Measurements from ENCODE around the gene TEX22. TPM values are rescaled to one million over a fixed set of nuclear protein-coding genes. Genes with fewer than 3 reads are reported as not detected.

TEX22 gene
- total RNA-seq, 2 experiments from 2014 or later: 1.9 to 2.4 TPM

DNA sequence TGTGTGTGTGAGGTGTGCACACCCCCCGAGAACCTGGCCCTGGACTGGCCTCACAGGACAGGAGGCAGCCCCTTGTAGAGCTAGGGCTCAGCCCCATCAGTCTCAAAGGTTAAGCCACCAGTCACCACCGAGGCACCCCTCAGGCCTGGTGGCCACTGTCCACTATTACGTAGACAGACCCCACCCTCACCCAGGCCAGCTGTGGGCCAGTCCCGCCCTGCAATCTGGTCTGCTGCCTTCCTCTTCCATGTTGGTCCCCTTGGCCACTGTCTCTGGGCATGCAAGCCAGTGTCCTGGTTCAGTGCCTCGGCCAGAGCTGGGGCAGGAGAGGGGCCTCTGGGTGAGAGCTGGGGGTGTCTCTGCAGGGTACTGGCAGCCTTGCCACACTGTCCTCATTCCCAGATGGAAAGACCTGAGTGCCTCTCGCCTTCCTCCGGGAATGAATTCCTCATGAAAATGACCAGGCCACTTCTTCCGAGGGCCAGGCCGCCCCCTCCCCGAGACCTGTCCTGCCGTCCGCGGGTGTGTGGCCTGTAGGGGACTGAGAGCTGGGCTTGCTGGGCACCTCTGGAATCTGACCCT, 897 bp upstream of the TEX22 start:
- ChIA-PET CTCF (interaction anchor here (1.0 to 1.6 kb wide), 5 partner anchors 12 to 131 kb away, joined by 3 to 7 read pairs (median 4); no protein-coding TSS in a partner anchor), POLR2A (interaction anchor here (0.7 to 0.9 kb wide), 2 partner anchors 14 to 97 kb away, joined by 3 read pairs; no protein-coding TSS in a partner anchor)
- peak overlapping the region; percentile 86 for H3K27ac Mint-ChIP-seq
- H3K9me3 Mint-ChIP-seq (ENCODE audit: insufficient read depth): no peaks in the 10 kb centered on the region
- H3K36me3 Mint-ChIP-seq (ENCODE audit: low read depth): peaks cover 28% of the 10 kb centered on the region
- DNase-seq: no peak
- peaks cover 36% of the 10 kb centered on the region for H3K4me1 Mint-ChIP-seq (ENCODE audit: low read depth)
- no peaks in the 10 kb centered on the region for H3K27me3 Mint-ChIP-seq (ENCODE audit: low read depth)
- H3K4me3 Mint-ChIP-seq: peak overlapping the region; percentile 60
- ATAC-seq: no peak

GRCh38 chr14:105398726-105399465, 558 bp downstream of the TEX22 start:
- ATAC-seq (peak; percentile 69), DNase-seq (peak; percentile 55)
- Mint-ChIP-seq H3K27me3 (ENCODE audit: low read depth) (no peaks in the 10 kb centered on the region), H3K36me3 (ENCODE audit: low read depth) (peaks cover 30% of the 10 kb centered on the region), H3K4me3 (peak overlapping the region; percentile 95), H3K9me3 (ENCODE audit: insufficient read depth) (no peaks in the 10 kb centered on the region), H3K4me1 (ENCODE audit: low read depth) (peaks cover 41% of the 10 kb centered on the region), H3K27ac (peak overlapping the region; percentile 94)
- ChIA-PET CTCF (interaction anchor here (1.5 to 1.6 kb wide), 2 partner anchors 28 to 82 kb away, joined by 4 to 5 read pairs; no protein-coding TSS in a partner anchor), POLR2A (interaction anchor here (0.6 to 1.7 kb wide), 8 partner anchors 10 to 92 kb away, joined by 3 to 9 read pairs (median 4); partner anchors contain the start of gene TEDC1)

DNA sequence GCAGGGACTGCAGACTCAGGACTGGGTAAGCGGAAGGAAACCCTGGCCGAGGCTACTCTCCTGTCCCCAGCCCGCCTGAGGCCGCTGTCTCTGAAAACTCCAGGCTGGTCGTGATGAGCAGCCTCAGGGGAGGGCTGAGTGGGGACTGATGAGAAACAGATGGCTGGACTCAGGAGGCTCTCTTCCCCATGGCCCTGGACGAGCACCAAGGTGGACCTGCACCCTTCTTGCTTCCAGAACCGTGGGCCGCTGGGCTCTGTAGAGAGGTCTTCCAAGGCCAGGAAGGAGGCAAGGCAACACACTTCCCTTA, 1.1 kb downstream of the TEX22 start:
- no peaks in the 10 kb centered on the region for H3K27me3 Mint-ChIP-seq (ENCODE audit: low read depth)
- peaks cover 34% of the 10 kb centered on the region for H3K36me3 Mint-ChIP-seq (ENCODE audit: low read depth)
- H3K27ac Mint-ChIP-seq: peak overlapping the region; percentile 94
- H3K4me1 Mint-ChIP-seq (ENCODE audit: low read depth): peaks cover 46% of the 10 kb centered on the region
- ChIA-PET CTCF (interaction anchor here (0.8 to 1.6 kb wide), 3 partner anchors 25 to 81 kb away, joined by 3 to 5 read pairs (median 4); no protein-coding TSS in a partner anchor), POLR2A (interaction anchor here (0.8 to 1.7 kb wide), 5 partner anchors 12 to 83 kb away, joined by 3 to 9 read pairs (median 5); no protein-coding TSS in a partner anchor)
- ATAC-seq (no peak), DNase-seq (no peak)
- H3K9me3 Mint-ChIP-seq (ENCODE audit: insufficient read depth): no peaks in the 10 kb centered on the region
- H3K4me3 Mint-ChIP-seq: peak overlapping the region; percentile 95

DNA sequence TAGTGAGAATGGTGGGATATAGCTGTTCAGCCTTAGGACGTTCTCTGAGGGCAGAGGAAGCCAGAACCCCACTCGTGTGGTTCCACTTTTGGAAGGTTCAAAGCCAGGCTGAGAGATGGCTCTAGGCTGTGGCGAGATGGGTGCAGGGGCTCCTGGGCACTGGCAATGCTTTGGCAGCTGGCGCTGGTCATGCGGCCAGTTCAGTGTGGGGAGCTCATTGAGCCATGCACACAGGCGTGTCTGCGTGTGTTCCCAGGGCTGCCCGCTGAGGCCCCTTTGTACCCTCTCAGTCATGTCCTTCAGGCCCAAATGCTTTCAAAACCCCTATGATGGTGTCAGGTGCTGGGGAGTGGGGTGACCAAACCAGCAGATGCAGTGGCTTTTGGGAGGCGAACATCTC, 1.7 kb downstream of the TEX22 start:
- Mint-ChIP-seq H3K27ac (peak overlapping the region; percentile 94), H3K9me3 (ENCODE audit: insufficient read depth) (no peaks in the 10 kb centered on the region), H3K36me3 (ENCODE audit: low read depth) (peaks cover 34% of the 10 kb centered on the region), H3K27me3 (ENCODE audit: low read depth) (no peaks in the 10 kb centered on the region), H3K4me3 (peak overlapping the region; percentile 95), H3K4me1 (ENCODE audit: low read depth) (peaks cover 51% of the 10 kb centered on the region)
- ATAC-seq (no peak), DNase-seq (no peak)
- CTCF ChIA-PET: interaction anchor here (0.8 to 1.2 kb wide), 2 partner anchors 25 to 81 kb away, joined by 3 to 4 read pairs; no protein-coding TSS in a partner anchor
- POLR2A ChIA-PET: interaction anchor here (1.7 kb wide), 1 partner anchor 82 kb away, joined by 9 read pairs; no protein-coding TSS in a partner anchor

DNA sequence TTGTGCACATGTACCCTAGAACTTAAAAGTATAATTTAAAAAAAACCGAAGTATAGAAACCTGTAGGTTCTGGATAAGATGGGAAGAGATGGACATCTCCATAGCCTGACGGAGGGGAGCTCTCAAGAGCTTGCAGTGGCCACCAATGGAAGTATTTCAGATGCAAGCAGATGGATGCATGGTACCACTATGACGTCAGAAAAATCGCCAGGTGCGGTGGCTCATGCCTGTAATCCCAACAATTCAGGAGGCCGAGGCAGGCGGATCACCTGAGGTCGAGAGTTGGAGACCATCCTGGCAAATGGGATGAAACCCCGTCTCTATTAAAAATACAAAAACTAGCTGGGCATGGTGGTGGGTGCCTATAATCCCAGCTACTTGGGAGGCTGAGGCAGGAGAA, 3.4 kb downstream of the TEX22 start:
- ChIA-PET CTCF (interaction anchor here (0.6 kb wide), 1 partner anchor 14 kb away, joined by 4 read pairs; no protein-coding TSS in a partner anchor), POLR2A (no interaction called here)
- Mint-ChIP-seq H3K4me1 (ENCODE audit: low read depth) (peaks cover 46% of the 10 kb centered on the region), H3K4me3 (no peak overlapping the region), H3K27ac (no peak overlapping the region), H3K9me3 (ENCODE audit: insufficient read depth) (no peaks in the 10 kb centered on the region), H3K27me3 (ENCODE audit: low read depth) (no peaks in the 10 kb centered on the region), H3K36me3 (ENCODE audit: low read depth) (peaks cover 34% of the 10 kb centered on the region)
- DNase-seq: no peak
- no peak for ATAC-seq

GRCh38 chr14:105408592-105408991, 10.3 kb downstream of the TEX22 start:
- Mint-ChIP-seq H3K27me3 (ENCODE audit: low read depth) (peaks cover 34% of the 10 kb centered on the region), H3K4me1 (ENCODE audit: low read depth) (peaks cover 23% of the 10 kb centered on the region), H3K4me3 (no peak overlapping the region), H3K36me3 (ENCODE audit: low read depth) (peaks cover 4% of the 10 kb centered on the region), H3K9me3 (ENCODE audit: insufficient read depth) (no peaks in the 10 kb centered on the region), H3K27ac (no peak overlapping the region)
- ATAC-seq (no peak), DNase-seq (no peak)
- ChIA-PET POLR2A (interaction anchor here (1.0 to 1.5 kb wide), 2 partner anchors 10 to 19 kb away, joined by 4 to 7 read pairs; partner anchors contain the start of gene TEX22), CTCF (interaction anchor here (2.6 kb wide), 1 partner anchor 11 kb away, joined by 6 read pairs; no protein-coding TSS in a partner anchor)

DNA sequence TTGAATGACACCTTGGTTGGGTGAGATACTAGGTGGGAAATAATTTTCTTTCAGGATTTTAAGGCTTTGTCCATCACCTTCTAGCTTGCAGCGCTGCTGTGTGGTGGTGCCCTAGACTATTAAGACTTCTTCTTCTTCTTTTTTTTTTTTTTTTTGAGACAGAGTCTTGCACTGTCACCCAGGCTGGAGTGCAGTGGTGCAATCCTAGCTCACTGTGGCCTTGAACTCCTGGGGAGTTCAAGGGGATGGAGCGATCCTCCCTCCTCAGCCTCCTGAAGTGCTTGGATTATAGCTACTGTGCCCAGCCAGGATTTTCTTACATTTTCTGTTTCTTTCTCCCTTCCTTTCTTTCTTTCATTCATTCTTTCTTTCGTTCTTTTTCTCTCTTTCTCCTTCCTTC, 11.0 kb downstream of the TEX22 start:
- H3K4me1 Mint-ChIP-seq (ENCODE audit: low read depth): peaks cover 18% of the 10 kb centered on the region
- ChIA-PET CTCF (interaction anchor here (2.6 kb wide), 1 partner anchor 12 kb away, joined by 6 read pairs; no protein-coding TSS in a partner anchor), POLR2A (interaction anchor here (1.0 to 1.5 kb wide), 2 partner anchors 11 to 20 kb away, joined by 4 to 7 read pairs; partner anchors contain the start of gene TEX22)
- H3K36me3 Mint-ChIP-seq (ENCODE audit: low read depth): peaks cover under 1% of the 10 kb centered on the region
- H3K4me3 Mint-ChIP-seq: no peak overlapping the region
- H3K9me3 Mint-ChIP-seq (ENCODE audit: insufficient read depth): no peaks in the 10 kb centered on the region
- ATAC-seq: no peak
- H3K27ac Mint-ChIP-seq: no peak overlapping the region
- peaks cover 34% of the 10 kb centered on the region for H3K27me3 Mint-ChIP-seq (ENCODE audit: low read depth)
- DNase-seq: no peak

- Mint-ChIP-seq H3K27ac (no peak overlapping the region), H3K27me3 (ENCODE audit: low read depth) (peaks cover 34% of the 10 kb centered on the region), H3K4me1 (ENCODE audit: low read depth) (peaks cover 14% of the 10 kb centered on the region), H3K9me3 (ENCODE audit: insufficient read depth) (no peaks in the 10 kb centered on the region), H3K4me3 (no peak overlapping the region), H3K36me3 (ENCODE audit: low read depth) (no peaks in the 10 kb centered on the region)
- DNase-seq: no peak
- ChIA-PET CTCF (no interaction called here), POLR2A (interaction anchor here (0.9 to 1.2 kb wide), 2 partner anchors 11 to 22 kb away, joined by 3 to 4 read pairs; no protein-coding TSS in a partner anchor)
- ATAC-seq: no peak
Observed at GRCh38 chr14:105410642-105411016, 12.3 kb downstream of the TEX22 start.

GRCh38 chr14:105411017-105411941, 12.9 kb downstream of the TEX22 start:
- no peak overlapping the region for H3K4me3 Mint-ChIP-seq
- H3K36me3 Mint-ChIP-seq (ENCODE audit: low read depth): no peaks in the 10 kb centered on the region
- POLR2A ChIA-PET: interaction anchor here (0.6 to 1.2 kb wide), 3 partner anchors 12 to 21 kb away, joined by 3 to 4 read pairs (median 3); no protein-coding TSS in a partner anchor
- ATAC-seq (peak; percentile 67), DNase-seq (no peak)
- no peaks in the 10 kb centered on the region for H3K9me3 Mint-ChIP-seq (ENCODE audit: insufficient read depth)
- H3K4me1 Mint-ChIP-seq (ENCODE audit: low read depth): peaks cover 17% of the 10 kb centered on the region
- H3K27ac Mint-ChIP-seq: no peak overlapping the region
- peaks cover 34% of the 10 kb centered on the region for H3K27me3 Mint-ChIP-seq (ENCODE audit: low read depth)
- CTCF ChIA-PET: interaction anchor here (0.8 to 1.0 kb wide), 2 partner anchors 40 to 78 kb away, joined by 3 read pairs; no protein-coding TSS in a partner anchor

- Mint-ChIP-seq H3K4me1 (ENCODE audit: low read depth) (peaks cover 17% of the 10 kb centered on the region), H3K27ac (no peak overlapping the region), H3K9me3 (ENCODE audit: insufficient read depth) (no peaks in the 10 kb centered on the region), H3K4me3 (no peak overlapping the region), H3K27me3 (ENCODE audit: low read depth) (peaks cover 34% of the 10 kb centered on the region), H3K36me3 (ENCODE audit: low read depth) (no peaks in the 10 kb centered on the region)
- no peak for ATAC-seq
- no peak for DNase-seq
- CTCF ChIA-PET: interaction anchor here (1.0 to 2.0 kb wide), 2 partner anchors 42 to 77 kb away, joined by 3 to 8 read pairs; no protein-coding TSS in a partner anchor
- POLR2A ChIA-PET: interaction anchor here (1.1 kb wide), 1 partner anchor 77 kb away, joined by 3 read pairs; no protein-coding TSS in a partner anchor
Observed at GRCh38 chr14:105411985-105412770, 13.8 kb downstream of the TEX22 start.

Measured in activated CD8-positive, alpha-beta T cell treated with anti-CD3 and anti-CD28 coated beads, Interleukin-2, amount 10 ng/mL, durations not matched to agents 7 days and 5 days (primary cell).